Fibroblast of lung (primary cell): ENCODE measurements around the gene DDX39B.

Experiments
- EZH2 ChIP-seq: IDR thresholded peaks from 2 replicates; pipeline ENCODE4 v1.5.1; 2012; ENCODE audit warnings: low read length, control low read depth, mild to moderate bottlenecking; ENCODE audit errors: missing control alignments
- TF ChIP-seq, protein P1 (sequence below), 2 donors: IDR thresholded peaks in 1 of 2; conservative IDR thresholded peaks in 1 of 2; 1 replicate in 1 of 2; 2 replicates in 1 of 2; pipeline ENCODE4 v1.5.1; 2011 to 2012; ENCODE audit warnings: low read length in 2 of 2, control low read depth in 1 of 2, inconsistent platforms in 1 of 2, low read depth in 1 of 2, mild to moderate bottlenecking in 1 of 2

- TF ChIP-seq, protein P1, sequence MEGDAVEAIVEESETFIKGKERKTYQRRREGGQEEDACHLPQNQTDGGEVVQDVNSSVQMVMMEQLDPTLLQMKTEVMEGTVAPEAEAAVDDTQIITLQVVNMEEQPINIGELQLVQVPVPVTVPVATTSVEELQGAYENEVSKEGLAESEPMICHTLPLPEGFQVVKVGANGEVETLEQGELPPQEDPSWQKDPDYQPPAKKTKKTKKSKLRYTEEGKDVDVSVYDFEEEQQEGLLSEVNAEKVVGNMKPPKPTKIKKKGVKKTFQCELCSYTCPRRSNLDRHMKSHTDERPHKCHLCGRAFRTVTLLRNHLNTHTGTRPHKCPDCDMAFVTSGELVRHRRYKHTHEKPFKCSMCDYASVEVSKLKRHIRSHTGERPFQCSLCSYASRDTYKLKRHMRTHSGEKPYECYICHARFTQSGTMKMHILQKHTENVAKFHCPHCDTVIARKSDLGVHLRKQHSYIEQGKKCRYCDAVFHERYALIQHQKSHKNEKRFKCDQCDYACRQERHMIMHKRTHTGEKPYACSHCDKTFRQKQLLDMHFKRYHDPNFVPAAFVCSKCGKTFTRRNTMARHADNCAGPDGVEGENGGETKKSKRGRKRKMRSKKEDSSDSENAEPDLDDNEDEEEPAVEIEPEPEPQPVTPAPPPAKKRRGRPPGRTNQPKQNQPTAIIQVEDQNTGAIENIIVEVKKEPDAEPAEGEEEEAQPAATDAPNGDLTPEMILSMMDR (conservative IDR thresholded peaks at IDR 0.05 in 1 of 2, IDR thresholded peaks at IDR 0.05 in 1 of 2; ENCODE audit: low read depth in 1 of 2, low read length in 2 of 2): no peak
- no peak for TF ChIP-seq EZH2
Observed at GRCh38 chr6:31575335-31575901, 33.6 kb upstream of the DDX39B start, which contains the start of gene TNF.
